H1 (cell line): ENCODE results near the gene TBC1D20. TPM values are rescaled to one million over a fixed set of nuclear protein-coding genes. Genes with fewer than 3 reads are reported as not detected.

Experiments used
- CTCF ChIA-PET: fragments of 300-600 bp; sonication (Branson Sonifier 250); formaldehyde crosslinking; loops from one replicate; lab custom pipeline; 2021; ENCODE audit not compliant: partially characterized antibody; lab: Charles Lee
- POLR2A ChIA-PET: fragments of 300-600 bp; sonication (Branson Sonifier 250); formaldehyde crosslinking; loops from one replicate; lab custom pipeline; 2021; ENCODE audit warnings: inconsistent platforms; ENCODE audit not compliant: partially characterized antibody; lab: Charles Lee
- DNase-seq, 2 experiments: peaks; one replicate each; pipeline versions ENCODE4 v3.0.0 to v3.0.0-alpha.2; 2010 to 2022; ENCODE audit warnings: low spot score in 2 of 2, low read depth in 1 of 2, mixed read lengths in 1 of 2
- FAIRE-seq: peaks from 2 replicates; lab custom pipeline; 2011; peaks lifted over from hg19 to GRCh38; lab: Jason Lieb, UNC
- H2AFZ ChIP-seq: 2 replicates; pipeline ENCODE4 v1.8.1; 2012; ENCODE audit warnings: low read length, inconsistent platforms
- H2AK5ac ChIP-seq: 2 replicates; pipeline ENCODE4 v1.6.1; 2013; ENCODE audit warnings: low read depth, low read length
- H2BK120ac ChIP-seq: replicated peaks from 2 replicates; pipeline ENCODE3; 2013; ENCODE audit warnings: low read depth, low read length, inconsistent platforms
- H2BK12ac ChIP-seq: 2 replicates; pipeline ENCODE4 v1.6.1; 2013; ENCODE audit warnings: low read depth, low read length
- H2BK15ac ChIP-seq: 2 replicates; pipeline ENCODE4 v1.6.1; 2013; ENCODE audit warnings: low read length
- H2BK20ac ChIP-seq: 2 replicates; pipeline ENCODE4 v1.6.1; 2013; ENCODE audit warnings: low read length
- H2BK5ac ChIP-seq: 2 replicates; pipeline ENCODE4 v1.6.1; 2013; ENCODE audit warnings: low read depth, low read length
- H3K14ac ChIP-seq: 2 replicates; pipeline ENCODE4 v1.6.1; 2013; ENCODE audit warnings: inconsistent platforms; ENCODE audit not compliant: insufficient read length
- H3K18ac ChIP-seq: 2 replicates; pipeline ENCODE4 v1.6.1; 2013; ENCODE audit warnings: low read length; ENCODE audit errors: extremely low read depth
- H3K23ac ChIP-seq: 2 replicates; pipeline ENCODE4 v1.6.1; 2013; ENCODE audit warnings: inconsistent platforms; ENCODE audit not compliant: insufficient read length
- H3K23me2 ChIP-seq: 2 replicates; pipeline ENCODE4 v1.6.1; 2013; ENCODE audit warnings: low read depth, low read length
- H3K27ac ChIP-seq: 2 replicates; pipeline ENCODE4 v1.6.1; 2011; ENCODE audit warnings: low read depth, low read length, inconsistent platforms
- H3K27me3 ChIP-seq, 4 experiments: replicated peaks in 1 of 4; 1 replicate in 1 of 4; 2 replicates in 3 of 4; pipeline versions ENCODE4 v1.6.1 to v1.8.1; 2011 to 2013; ENCODE audit warnings: low read length in 3 of 4, mild to moderate bottlenecking in 3 of 4, inconsistent platforms in 2 of 4, mixed read lengths in 2 of 4, moderate library complexity in 1 of 4; ENCODE audit not compliant: control insufficient read depth in 3 of 4, insufficient read depth in 3 of 4; ENCODE audit errors: extremely low read depth in 1 of 4
- H3K36me3 ChIP-seq, 4 experiments: 2 replicates each; pipeline versions ENCODE4 v1.6.1 to v1.8.1; 2011 to 2013; ENCODE audit warnings: mild to moderate bottlenecking in 4 of 4, low read length in 3 of 4, moderate library complexity in 2 of 4, control low read depth in 1 of 4, inconsistent platforms in 1 of 4; ENCODE audit not compliant: insufficient read depth in 4 of 4, control insufficient read depth in 2 of 4
- H3K4ac ChIP-seq: replicated peaks from 2 replicates; pipeline ENCODE3; 2013; ENCODE audit warnings: low read length, low read depth, mixed read lengths, inconsistent platforms; ENCODE audit not compliant: insufficient read length
- H3K4me1 ChIP-seq, 4 experiments: replicated peaks in 1 of 4; 1 replicate in 1 of 4; 2 replicates in 3 of 4; pipeline versions ENCODE4 v1.6.1 to v1.8.1; 2011 to 2013; ENCODE audit warnings: low read length in 3 of 4, inconsistent platforms in 2 of 4, mixed read lengths in 1 of 4; ENCODE audit not compliant: insufficient read depth in 4 of 4, control insufficient read depth in 3 of 4
- H3K4me2 ChIP-seq, 2 experiments: 2 replicates each; pipeline versions ENCODE4 v1.6.1 to v1.8.1; 2011 to 2013; ENCODE audit warnings: low read depth in 2 of 2, low read length in 2 of 2, control low read depth in 1 of 2, inconsistent platforms in 1 of 2, mild to moderate bottlenecking in 1 of 2; ENCODE audit not compliant: insufficient read depth in 1 of 2
- H3K4me3 ChIP-seq, 4 experiments: fragments of 200-600, 300-600 bp in 1 of 4; sonication (generic), shearing (Covaris generic), sonication (Bioruptor Twin) in 1 of 4; 2 replicates each; pipeline versions ENCODE4 v1.5.1 to v1.8.1; 2011 to 2016; ENCODE audit warnings: low read length in 4 of 4, low read depth in 3 of 4, control low read depth in 2 of 4, inconsistent platforms in 2 of 4, mild to moderate bottlenecking in 2 of 4, mixed read lengths in 1 of 4, moderate library complexity in 1 of 4; ENCODE audit not compliant: insufficient read depth in 2 of 4; ENCODE audit errors: extremely low read depth in 1 of 4
- H3K56ac ChIP-seq: replicated peaks from 2 replicates; pipeline ENCODE3; 2013; ENCODE audit warnings: low read depth, mild to moderate bottlenecking, mixed read lengths, low read length, inconsistent platforms; ENCODE audit not compliant: insufficient read length
- H3K79me1 ChIP-seq: 2 replicates; pipeline ENCODE4 v1.6.1; 2013; ENCODE audit warnings: low read depth, low read length, control low read depth
- H3K79me2 ChIP-seq, 2 experiments: 2 replicates each; pipeline versions ENCODE4 v1.6.1 to v1.8.1; 2012 to 2013; ENCODE audit warnings: low read length in 2 of 2, mild to moderate bottlenecking in 2 of 2, inconsistent platforms in 1 of 2; ENCODE audit not compliant: insufficient read depth in 2 of 2, control insufficient read depth in 1 of 2
- H3K9ac ChIP-seq, 4 experiments: replicated peaks in 1 of 4; 1 replicate in 1 of 4; 2 replicates in 3 of 4; pipeline versions ENCODE4 v1.6.1 to v1.8.1; 2011 to 2013; ENCODE audit warnings: low read depth in 3 of 4, low read length in 3 of 4, control low read depth in 2 of 4, mild to moderate bottlenecking in 2 of 4, moderate library complexity in 2 of 4, inconsistent platforms in 1 of 4; ENCODE audit errors: extremely low read depth in 1 of 4
- H3K9me3 ChIP-seq, 2 experiments: 2 replicates each; pipeline versions ENCODE4 v1.6.1 to v1.8.1; 2012 to 2013; ENCODE audit warnings: mild to moderate bottlenecking in 2 of 2, moderate library complexity in 2 of 2, control low read depth in 1 of 2, inconsistent platforms in 1 of 2, low read depth in 1 of 2, low read length in 1 of 2, mixed read lengths in 1 of 2; ENCODE audit not compliant: insufficient read depth in 2 of 2
- H4K20me1 ChIP-seq, 2 experiments: replicated peaks in 1 of 2; 2 replicates each; pipeline versions ENCODE3 to v1.8.1; 2011 to 2013; ENCODE audit warnings: inconsistent platforms in 2 of 2, low read length in 2 of 2, mild to moderate bottlenecking in 1 of 2; ENCODE audit not compliant: insufficient read depth in 2 of 2, control insufficient read depth in 1 of 2
- H4K5ac ChIP-seq: 2 replicates; pipeline ENCODE4 v1.6.1; 2013; ENCODE audit warnings: low read length, low read depth, mixed read lengths, inconsistent platforms; ENCODE audit not compliant: insufficient read length
- H4K8ac ChIP-seq: 2 replicates; pipeline ENCODE4 v1.8.0; 2013; ENCODE audit warnings: mild to moderate bottlenecking, moderate library complexity, low read length, inconsistent platforms; ENCODE audit not compliant: insufficient read depth; ENCODE audit errors: extremely low read depth
- H4K91ac ChIP-seq: replicated peaks from 2 replicates; pipeline ENCODE3; 2013; ENCODE audit warnings: low read length, mixed read lengths, inconsistent platforms; ENCODE audit not compliant: insufficient read length
- ASH2L ChIP-seq: fragments of 200-600, 300-600 bp; sonication (generic); IDR thresholded peaks from one replicate; pipeline ENCODE4 v1.7.1; 2017; ENCODE audit warnings: low read length
- CEBPB ChIP-seq: IDR thresholded peaks from 2 replicates; pipeline ENCODE4 v1.6.1; 2012; ENCODE audit warnings: low read depth, low read length
- CREB1 ChIP-seq: IDR thresholded peaks from 2 replicates; pipeline ENCODE4 v1.6.1; 2012; ENCODE audit warnings: inconsistent platforms
- EGR1 ChIP-seq: IDR thresholded peaks from 2 replicates; pipeline ENCODE4 v1.6.1; 2011; ENCODE audit warnings: low read depth, low read length, borderline replicate concordance
- EP300 ChIP-seq, 2 experiments: IDR thresholded peaks; 1 replicate in 1 of 2; 2 replicates in 1 of 2; pipeline ENCODE4 v1.6.1; 2011 to 2012; ENCODE audit warnings: low read depth in 2 of 2, low read length in 2 of 2, mild to moderate bottlenecking in 2 of 2, borderline replicate concordance in 1 of 2, inconsistent platforms in 1 of 2, moderate library complexity in 1 of 2
- KDM4A ChIP-seq: IDR thresholded peaks from one replicate; pipeline ENCODE4 v1.7.1; 2012; ENCODE audit warnings: low read depth, mild to moderate bottlenecking, moderate library complexity, low read length, inconsistent platforms; ENCODE audit not compliant: severe bottlenecking
- NANOG ChIP-seq: IDR thresholded peaks from 2 replicates; pipeline ENCODE4 v1.6.1; 2011; ENCODE audit warnings: low read length, low read depth, mild to moderate bottlenecking, inconsistent platforms; ENCODE audit not compliant: insufficient read depth, poor library complexity, severe bottlenecking
- PHF8 ChIP-seq: fragments of 200-600 bp; sonication (generic); conservative IDR thresholded peaks from 2 replicates; pipeline ENCODE4 v1.7.1; 2012; ENCODE audit warnings: low read depth, mild to moderate bottlenecking, inconsistent platforms, low read length, moderate library complexity
- POU5F1 ChIP-seq: IDR thresholded peaks from 2 replicates; pipeline ENCODE4 v1.6.1; 2011; ENCODE audit warnings: low read depth, mild to moderate bottlenecking, low read length, moderate library complexity
- RBBP5 ChIP-seq: IDR thresholded peaks from 2 replicates; pipeline ENCODE4 v1.7.1; 2012; ENCODE audit warnings: low read depth, mild to moderate bottlenecking, inconsistent platforms, low read length, moderate library complexity, borderline replicate concordance
- RNF2 ChIP-seq: fragments of 200-900, 300-1000 bp; sonication (generic); IDR thresholded peaks from 2 replicates; pipeline ENCODE4 v1.7.1; 2016; ENCODE audit warnings: borderline replicate concordance, low read depth, mild to moderate bottlenecking, antibody characterized with exemption, low read length; ENCODE audit not compliant: poor library complexity, severe bottlenecking; ENCODE audit errors: missing control alignments
- SUZ12 ChIP-seq: fragments of 200-600 bp; sonication (generic); IDR thresholded peaks from 2 replicates; pipeline ENCODE4 v1.6.1; 2012; ENCODE audit warnings: mild to moderate bottlenecking, inconsistent platforms, low read length, moderate library complexity, mixed read lengths
- TAF7 ChIP-seq: optimal IDR thresholded peaks from 2 replicates; pipeline ENCODE3; 2011; ENCODE audit warnings: low read depth, mild to moderate bottlenecking, inconsistent platforms, low read length, moderate library complexity, borderline replicate concordance
- ZNF274 ChIP-seq: IDR thresholded peaks from 2 replicates; pipeline ENCODE4 v1.7.0; 2012; ENCODE audit warnings: low read length, borderline replicate concordance; ENCODE audit errors: extremely low read depth
- WGBS, 2 experiments: shearing (Covaris generic) in 1 of 2; methylation state at CpG; one replicate each; pipeline versions ENCODE4 v1.1.6 to v1.1.7; 2013 to 2015; ENCODE audit warnings: low lambda C conversion rate in 2 of 2, mixed read lengths in 2 of 2, inconsistent platforms in 1 of 2, low coverage in 1 of 2, missing lambda C conversion rate in 1 of 2; ENCODE audit not compliant: insufficient replicate concordance in 2 of 2, insufficient coverage in 1 of 2, insufficient read length in 1 of 2; ENCODE audit errors: extremely low coverage in 1 of 2, missing lambda C conversion rate in 1 of 2; 5-methylcytosine and 5-hydroxymethylcytosine counted together
- polyA plus RNA-seq, 7 experiments: library from polyadenylated mRNA; depleted of rRNA in 3 of 7; stranded (reverse) in 5 of 7; unstranded in 2 of 7; fragments of >200 nt in 5 of 7; fragments of 200-250 nt in 2 of 7; gene quantifications; 1 replicate in 5 of 7; 2 replicates in 1 of 7; 4 replicates in 1 of 7; pipeline versions ENCODE4 v1.2.1 to v1.2.3, GENCODE V29; 2011 to 2013; ENCODE audit warnings: missing spikeins in 2 of 7, mixed read lengths in 2 of 7
- total RNA-seq: library from RNA; stranded (reverse); fragmentation: NEBNext Ultra II Directional; extraction: Animal tissue kit (Norgen Biotek cat#: 25700); gene quantifications from 2 replicates; pipeline ENCODE4 v1.2.1, GENCODE V29; 2021

The TBC1D20 gene
- total and polyA plus RNA-seq, 2 of the 8 experiments (the other 6 are each of a cell fraction or from before 2014, with no cell fraction given): 14.5 to 17.1 TPM

GRCh38 chr20:479487-479886, 17.2 kb upstream of the TBC1D20 start:
- Histone ChIP-seq H3K4me1 (no peaks in the 10 kb centered on the region), H2BK15ac (no peak overlapping the region), H3K27me3 (no peaks in the 10 kb centered on the region), H3K23ac (no peak overlapping the region), H3K23me2 (no peaks in the 10 kb centered on the region), H3K36me3 (peaks cover 15 to 52% (median 34%) of the 10 kb centered on the region in 4 experiments), H2AK5ac (no peak overlapping the region), H3K9me3 (no peaks in the 10 kb centered on the region), H2AFZ (no peak overlapping the region), H3K4ac (no peak overlapping the region), H3K14ac (no peak overlapping the region), H4K91ac (no peak overlapping the region), H2BK120ac (no peak overlapping the region), H3K79me2 (no peaks in the 10 kb centered on the region), H3K79me1 (no peaks in the 10 kb centered on the region), H2BK20ac (no peak overlapping the region), H4K20me1 (peaks cover 0 to 5% of the 10 kb centered on the region in 2 experiments), H2BK12ac (no peak overlapping the region), H3K4me2 (no peak overlapping the region), H4K8ac (no peak overlapping the region), H3K9ac (no peak overlapping the region), H3K27ac (no peak overlapping the region), H3K4me3 (no peak overlapping the region), H4K5ac (no peak overlapping the region), H3K18ac (no peak overlapping the region), H2BK5ac (no peak overlapping the region), H3K56ac (no peak overlapping the region)
- POLR2A ChIA-PET: no interaction called here
- CTCF ChIA-PET: interaction anchor here (0.8 to 5.3 kb wide), 8 partner anchors 9 to 125 kb away, joined by 3 to 36 read pairs (median 5); no protein-coding TSS in a partner anchor
- no peak for FAIRE-seq
- WGBS, 2 experiments: 87% methylated on average over 2 of the region's 2 CpGs; no CpG with 5 or more reads in 1 of the 2 experiments
- no peak for DNase-seq
- TF ChIP-seq CEBPB (no peak), EP300 (IDR thresholded peaks at IDR 0.05; ENCODE audit: borderline replicate concordance in 1 of 2, low read depth in 2 of 2, low read length in 2 of 2) (no peak), RNF2 (no peak), TAF7 (no peak), NANOG (no peak), POU5F1 (no peak), RBBP5 (no peak), CREB1 (no peak), PHF8 (no peak), KDM4A (no peak), ASH2L (no peak), ZNF274 (no peak), SUZ12 (no peak), EGR1 (no peak)
